ENCODE measurements around the gene VPS54.
"Not testable (repeated sequence)": the region's sequence is repeated elsewhere in the genome, so short reads cannot be mapped to it uniquely, and the experiment has no call there.

VPS54 gene

GRCh38 chr2:63991173-63991999, 27.8 kb downstream of the VPS54 start:
- not testable (repeated sequence) for DNase-seq

GRCh38 chr2:63990072-63990471, 29.2 kb downstream of the VPS54 start:
- no peak for DNase-seq

DNA sequence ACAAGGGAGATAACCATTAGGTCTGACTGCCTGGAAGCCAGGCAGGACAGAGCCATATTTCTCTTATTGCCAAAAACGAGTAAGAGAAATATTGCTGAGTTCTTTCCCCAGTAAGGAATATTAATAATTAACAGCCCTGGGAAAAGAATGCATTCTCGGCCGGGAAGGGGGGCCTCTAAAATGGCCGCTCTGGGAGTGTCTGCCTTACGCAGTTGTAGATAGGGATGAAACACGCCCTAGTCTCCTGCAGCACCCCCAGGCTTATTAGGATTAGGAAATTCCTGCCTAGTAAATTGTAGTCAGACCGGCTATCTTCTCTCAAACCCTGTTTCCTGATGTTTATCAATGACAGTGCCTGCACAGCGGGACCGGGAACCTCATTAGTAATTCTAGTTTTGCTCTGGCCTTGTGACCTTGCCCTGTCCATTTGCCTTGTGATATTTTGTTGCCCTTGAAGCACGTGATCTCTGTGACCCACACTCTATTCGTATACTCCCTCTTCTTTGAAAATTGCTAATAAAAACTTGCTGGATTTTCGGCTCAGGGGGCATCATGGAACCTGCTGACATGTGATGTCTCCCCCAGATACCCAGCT, 30.3 kb downstream of the VPS54 start:
- not testable (repeated sequence) for DNase-seq

- no peak for DNase-seq
Measured at GRCh38 chr2:63984606-63985359, 34.4 kb downstream of the VPS54 start.

DNA sequence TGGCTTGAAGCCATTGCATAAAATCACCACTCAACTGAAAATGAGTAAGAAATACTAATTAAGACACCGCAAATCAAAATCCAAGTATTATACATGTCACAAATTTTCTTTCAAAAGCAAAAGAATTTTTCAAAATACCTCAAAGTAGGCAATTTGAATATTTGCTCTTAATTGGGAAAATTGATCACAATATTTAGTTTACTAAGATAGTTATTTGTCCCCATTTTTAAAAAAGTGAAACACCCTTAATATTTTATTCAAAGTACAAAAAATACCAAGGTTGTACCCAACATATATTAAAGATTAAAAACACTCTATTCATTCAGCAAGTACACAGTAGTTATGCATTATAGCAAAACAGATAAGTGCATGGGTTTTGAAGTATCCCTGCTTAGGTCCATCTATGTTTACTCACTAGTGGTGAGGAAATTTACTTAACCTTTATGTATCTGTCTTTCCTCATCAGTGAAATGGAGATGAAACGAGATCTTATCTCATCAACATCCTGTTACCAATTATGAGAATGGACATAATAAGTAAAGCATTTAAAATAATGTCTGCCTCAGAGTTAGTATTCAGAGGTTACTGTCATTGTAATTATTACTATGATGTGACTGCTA, 35.1 kb downstream of the VPS54 start:
- no peak for DNase-seq

- no peak for DNase-seq
Measured at GRCh38 chr2:63982335-63982734, 36.9 kb downstream of the VPS54 start.

- no peak for DNase-seq
Measured at GRCh38 chr2:63981702-63982103, 37.5 kb downstream of the VPS54 start.

- DNase-seq = no peak
Measured at GRCh38 chr2:63980794-63981193, 38.4 kb downstream of the VPS54 start.

GRCh38 chr2:63977904-63978303, 41.3 kb downstream of the VPS54 start:
- DNase-seq = no peak

GRCh38 chr2:63976125-63976510, 43.1 kb downstream of the VPS54 start:
- no peak for DNase-seq

DNA sequence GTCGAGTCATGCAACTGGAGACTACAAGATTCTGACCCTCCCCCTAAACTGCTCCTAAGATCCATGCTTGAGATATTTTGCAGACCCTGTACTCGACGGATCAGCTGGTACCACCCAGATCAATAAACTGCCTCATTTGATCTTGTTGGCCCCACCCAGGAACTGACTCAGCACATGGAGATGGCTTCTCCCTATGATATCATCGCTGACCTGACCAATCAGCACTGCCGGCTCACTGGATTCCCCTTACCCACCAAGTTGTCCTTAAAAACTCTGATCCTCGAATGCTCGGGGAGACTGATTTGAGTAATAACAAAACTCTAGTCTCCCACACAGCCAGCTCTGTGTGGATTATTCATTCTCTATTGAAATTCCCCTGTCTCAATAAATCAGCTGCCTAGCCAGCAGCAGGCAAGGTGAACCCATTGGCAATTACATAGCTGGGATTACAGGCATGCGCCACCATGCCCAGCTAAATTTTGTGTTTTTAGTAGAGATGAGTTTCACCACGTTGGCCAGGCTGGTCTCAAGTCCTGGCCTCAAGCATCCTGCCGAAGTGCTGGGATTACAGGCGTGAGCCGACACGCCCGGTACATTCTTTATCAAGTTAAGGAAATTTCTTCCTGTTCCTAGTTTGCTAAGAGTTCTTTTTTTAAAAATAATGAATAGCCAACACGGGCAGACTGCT, 43.6 kb downstream of the VPS54 start:
- DNase-seq = no peak

DNA sequence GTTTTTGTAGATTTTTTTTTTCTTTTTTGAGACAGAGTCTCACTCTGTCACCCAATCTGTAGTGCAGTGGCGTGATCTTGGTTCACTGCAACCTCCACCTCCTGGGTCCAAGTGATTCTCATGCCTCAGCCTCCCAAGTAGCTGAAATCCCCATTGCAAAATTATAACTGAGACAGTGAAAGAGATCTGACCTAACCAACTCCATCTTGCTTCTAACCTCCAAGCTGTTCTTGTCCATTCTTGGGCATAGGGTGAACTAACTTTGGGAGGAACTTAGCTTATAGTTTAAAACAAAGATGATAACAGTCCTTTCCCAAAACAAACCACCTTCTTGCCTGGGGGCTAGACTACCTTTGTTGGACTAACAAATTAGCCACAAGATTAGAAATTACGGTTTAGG, 44.2 kb downstream of the VPS54 start:
- DNase-seq = not testable (repeated sequence)

GRCh38 chr2:63962186-63962585, 57.0 kb downstream of the VPS54 start:
- DNase-seq = no peak

DNA sequence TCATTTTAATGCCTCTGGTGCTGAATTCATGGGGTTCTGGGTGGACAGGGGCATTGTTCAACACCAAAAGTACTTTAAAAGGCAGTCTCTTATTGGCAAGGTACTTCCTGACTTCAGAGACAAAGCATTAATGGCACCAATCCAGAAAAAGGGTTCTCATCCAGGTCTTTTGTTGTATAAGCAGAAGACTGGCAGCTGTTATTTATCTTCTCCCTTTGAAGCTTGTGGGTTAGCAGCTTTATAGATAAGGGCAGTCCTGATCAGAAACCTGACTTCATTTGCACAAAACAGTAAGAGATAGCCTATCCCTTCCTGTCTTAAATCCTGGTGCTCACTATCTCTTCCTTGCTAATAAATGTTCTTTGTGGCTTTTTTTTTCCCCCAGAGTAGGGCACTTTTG, 68.8 kb downstream of the VPS54 start:
- DNase-seq = no peak

- no peak for DNase-seq
Measured at GRCh38 chr2:63942788-63943187, 76.4 kb downstream of the VPS54 start.

DNA sequence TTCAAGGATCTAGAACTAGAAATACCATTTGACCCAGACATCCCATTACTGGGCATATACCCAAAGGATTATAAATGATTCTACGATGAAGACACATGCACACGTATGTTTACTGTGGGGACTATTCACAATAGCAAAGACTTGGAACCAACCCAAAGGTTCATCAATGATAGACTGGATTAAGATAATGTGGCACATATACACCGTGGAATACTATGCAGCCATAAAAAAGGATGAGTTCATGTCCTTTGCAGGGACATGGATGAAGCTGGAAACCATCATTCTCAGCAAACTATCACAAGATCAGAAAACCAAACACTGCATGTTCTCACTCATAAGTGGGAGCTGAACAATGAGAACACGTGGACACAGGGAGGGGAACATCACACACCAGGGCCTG, 87.1 kb downstream of the VPS54 start:
- not testable (repeated sequence) for DNase-seq

DNA sequence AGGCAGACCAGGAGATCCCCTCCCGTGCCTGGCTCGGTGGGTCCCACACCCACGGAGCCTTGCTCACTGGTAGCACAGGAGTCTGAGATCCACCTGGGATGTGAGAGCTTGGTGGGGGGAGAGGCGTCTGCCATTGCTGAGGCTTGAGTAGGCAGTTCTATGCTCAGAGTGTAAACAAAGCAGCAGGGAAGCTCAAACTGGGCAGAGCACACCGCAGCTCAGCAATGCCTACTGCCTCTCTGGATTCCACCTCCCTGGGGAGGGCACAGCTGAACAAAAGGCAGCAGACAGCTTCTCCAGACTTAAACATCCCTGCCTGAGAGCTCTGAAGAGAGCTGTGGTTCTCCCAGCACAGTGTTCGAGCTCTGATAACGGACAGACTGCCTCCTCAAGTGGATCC, 92.4 kb downstream of the VPS54 start:
- no peak for DNase-seq

GRCh38 chr2:63914311-63914710, 104.9 kb downstream of the VPS54 start:
- DNase-seq = no peak

DNA sequence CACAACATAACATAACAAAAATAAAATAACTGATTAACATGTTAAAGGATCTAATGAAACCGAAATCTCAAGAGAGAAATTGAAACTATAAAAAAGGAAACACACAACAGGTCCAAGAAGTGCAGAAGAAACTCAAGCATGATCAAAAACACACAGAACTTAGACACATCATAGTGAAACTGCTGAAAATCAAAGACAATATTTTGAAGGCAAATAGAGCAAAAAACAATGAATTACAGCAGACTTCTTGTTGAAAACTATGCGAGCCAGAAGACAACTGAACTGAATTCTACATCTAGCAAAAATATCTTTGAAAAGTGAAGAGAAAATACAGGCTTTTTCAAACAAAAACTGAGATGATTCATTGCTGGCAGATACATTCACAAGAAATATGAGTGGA, 116.2 kb downstream of the VPS54 start:
- no peak for DNase-seq

DNA sequence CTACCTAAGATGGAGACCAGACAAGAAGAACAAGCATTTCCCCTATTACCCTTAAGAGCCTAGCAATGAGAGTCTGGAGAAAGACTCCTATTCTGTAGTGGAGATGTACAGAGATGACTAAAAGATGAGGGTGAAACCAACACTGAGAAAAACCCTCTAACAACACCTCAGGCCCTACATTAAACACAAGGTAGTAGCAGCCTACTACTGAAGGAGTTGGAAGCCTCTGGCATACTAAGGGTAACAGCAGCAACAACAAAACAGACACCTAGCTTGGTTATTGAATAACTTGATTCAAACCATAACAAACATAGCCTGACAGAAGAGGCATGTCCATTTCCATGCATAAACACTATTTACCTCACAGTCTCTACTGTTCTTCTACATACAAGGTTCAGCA, 117.1 kb downstream of the VPS54 start:
- DNase-seq = no peak

- DNase-seq = no peak
Measured at GRCh38 chr2:63899639-63900038, 119.6 kb downstream of the VPS54 start.

- no peak for DNase-seq
Measured at GRCh38 chr2:63898839-63899238, 120.4 kb downstream of the VPS54 start.

DNA sequence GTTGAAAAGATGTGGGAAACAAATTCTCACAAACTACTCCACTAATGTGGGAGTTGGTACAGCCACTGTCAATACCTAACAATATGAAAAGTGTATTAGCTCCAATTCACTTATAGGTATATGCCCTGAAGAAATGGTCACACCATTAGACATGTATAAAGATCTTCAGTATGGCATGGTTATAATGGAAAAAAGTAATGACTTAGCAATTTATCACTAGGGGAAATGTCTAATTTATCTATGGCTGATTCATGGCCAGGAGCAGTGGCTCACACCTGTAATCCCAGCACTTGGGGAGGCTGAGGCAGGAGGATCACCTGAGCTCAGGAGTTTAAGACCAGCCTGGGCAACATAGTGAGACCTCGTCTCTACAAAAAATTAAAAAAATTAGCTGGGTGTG, 125.1 kb downstream of the VPS54 start:
- no peak for DNase-seq
